Small intestine (tissue), 7 donors: ENCODE results near the gene IQCN. TPM values are rescaled to one million over a fixed set of nuclear protein-coding genes. Genes with fewer than 3 reads are reported as not detected.

Experiments
- DNase-seq, 2 donors: peaks; one replicate each; pipeline versions ENCODE4 v3.0.0 to v3.0.0-alpha.2; 2013
- FAIRE-seq: peaks from 2 replicates; lab custom pipeline; 2012; peaks lifted over from hg19 to GRCh38; lab: Jason Lieb, UNC
- H3K27ac ChIP-seq, 3 donors: one replicate each; pipeline ENCODE4 v1.5.1; 2013; ENCODE audit warnings: low read length in 2 of 3, mild to moderate bottlenecking in 2 of 3, control low read depth in 1 of 3, inconsistent platforms in 1 of 3, low read depth in 1 of 3, moderate library complexity in 1 of 3
- H3K27me3 ChIP-seq, 3 donors: one replicate each; pipeline ENCODE4 v1.6.1; 2013; ENCODE audit warnings: low read length in 3 of 3, inconsistent platforms in 1 of 3; ENCODE audit not compliant: control insufficient read depth in 3 of 3, insufficient read depth in 3 of 3
- H3K36me3 ChIP-seq, 3 donors: one replicate each; pipeline ENCODE4 v1.6.1; 2013; ENCODE audit warnings: low read length in 3 of 3, inconsistent platforms in 1 of 3, low read depth in 1 of 3, mild to moderate bottlenecking in 1 of 3, moderate library complexity in 1 of 3; ENCODE audit not compliant: control insufficient read depth in 3 of 3, insufficient read depth in 2 of 3
- H3K4me1 ChIP-seq, 3 donors: one replicate each; pipeline ENCODE4 v1.6.1; 2013; ENCODE audit warnings: low read length in 2 of 3, inconsistent platforms in 1 of 3, low read depth in 1 of 3, mild to moderate bottlenecking in 1 of 3, moderate library complexity in 1 of 3; ENCODE audit not compliant: control insufficient read depth in 3 of 3, insufficient read depth in 2 of 3
- H3K4me3 ChIP-seq, 3 donors: one replicate each; pipeline ENCODE4 v1.5.1; 2013; ENCODE audit warnings: low read length in 3 of 3, control low read depth in 1 of 3, inconsistent platforms in 1 of 3, low read depth in 1 of 3, mild to moderate bottlenecking in 1 of 3, moderate library complexity in 1 of 3
- H3K9me3 ChIP-seq, 2 donors: one replicate each; pipeline ENCODE4 v1.6.1; 2013; ENCODE audit warnings: low read depth in 1 of 2, low read length in 1 of 2; ENCODE audit not compliant: control insufficient read depth in 2 of 2, insufficient read depth in 1 of 2
- WGBS, 3 donors: extraction: QIAGEN DNeasy Blood & Tissue Kit; methylation state at CpG; one replicate each; pipeline ENCODE4 v1.1.7; 2013; 5-methylcytosine and 5-hydroxymethylcytosine counted together
- polyA plus RNA-seq, 4 donors: library from polyadenylated mRNA; stranded (reverse) in 3 of 4; unstranded in 1 of 4; fragments of 200-250 nt in 3 of 4; fragments of 120-200 nt in 1 of 4; gene quantifications; one replicate each; pipeline versions ENCODE4 v1.2.1 to v1.2.3, GENCODE V29; 2013
- donor health status: healthy with polysubstance abuse.
- donor health status: control.
- donor health status: control.
- donor health status: Bipolar disorder and iron deficiency.
- donor health status: healthy.

Gene IQCN
- polyA plus RNA-seq, 4 donors: 1.5 to 15.2 (median 4.9) TPM

- no peak for DNase-seq
- 68 to 73% (median 69%) methylated on average over 18 of the region's 18 CpGs for WGBS, 3 donors
- FAIRE-seq: no peak
- H3K9me3 ChIP-seq: no peaks in the 10 kb centered on the region
- peaks cover 0 to 10% (median 0%) of the 10 kb centered on the region in 3 donors for H3K27me3 ChIP-seq
- peaks cover 0 to 33% (median 0%) of the 10 kb centered on the region in 3 donors for H3K4me1 ChIP-seq
- peak overlapping the region; percentile 94 to 99 (median 99) for H3K27ac ChIP-seq
- no peak overlapping the region for H3K4me3 ChIP-seq
- H3K36me3 ChIP-seq: no peaks in the 10 kb centered on the region
Observed at GRCh38 chr19:18293642-18294466, 19.6 kb upstream of the IQCN start.

- peak overlapping the region; percentile 94 to 99 (median 99) for H3K27ac ChIP-seq
- peak overlapping the region; percentile 56 to 87 (median 56) for H3K4me3 ChIP-seq
- no peaks in the 10 kb centered on the region for H3K36me3 ChIP-seq
- 8 to 9% (median 9%) methylated on average over 28 to 31 of the region's 31 CpGs for WGBS, 3 donors
- FAIRE-seq (no peak), DNase-seq (peak; percentile 75 to 77)
- peaks cover 0 to 10% (median 0%) of the 10 kb centered on the region in 3 donors for H3K27me3 ChIP-seq
- H3K4me1 ChIP-seq: peaks cover 0 to 38% (median 0%) of the 10 kb centered on the region in 3 donors
- no peaks in the 10 kb centered on the region for H3K9me3 ChIP-seq
Observed at GRCh38 chr19:18292810-18293641, 18.8 kb upstream of the IQCN start.

GRCh38 chr19:18292462-18292809 is 18.2 kb upstream of the IQCN start:
- DNase-seq: peak in 1 of 2 donors; percentile 34
- 0 to 1% (median 0%) methylated on average over 20 of the region's 20 CpGs for WGBS, 3 donors
- Histone ChIP-seq H3K27me3 (peaks cover 0 to 10% (median 0%) of the 10 kb centered on the region in 3 donors), H3K27ac (peak overlapping the region; percentile 94 to 99 (median 99)), H3K36me3 (no peaks in the 10 kb centered on the region), H3K4me1 (peaks cover 0 to 39% (median 0%) of the 10 kb centered on the region in 3 donors), H3K9me3 (no peaks in the 10 kb centered on the region), H3K4me3 (peak overlapping the region; percentile 56 to 87 (median 56))
- no peak for FAIRE-seq

- H3K27ac ChIP-seq: peak overlapping the region; percentile 94 to 99 (median 99)
- H3K27me3 ChIP-seq: peaks cover 0 to 10% (median 0%) of the 10 kb centered on the region in 3 donors
- no peaks in the 10 kb centered on the region for H3K36me3 ChIP-seq
- FAIRE-seq (no peak), DNase-seq (peak; percentile 86 to 94)
- H3K9me3 ChIP-seq: no peaks in the 10 kb centered on the region
- 1% methylated on average over 45 to 75 of the region's 75 CpGs for WGBS, 3 donors
- peak overlapping the region; percentile 56 to 87 (median 56) for H3K4me3 ChIP-seq
- H3K4me1 ChIP-seq: peaks cover 0 to 39% (median 0%) of the 10 kb centered on the region in 3 donors
Observed at GRCh38 chr19:18291590-18292461, 17.6 kb upstream of the IQCN start.

- H3K4me3 ChIP-seq: peak overlapping the region in 2 of 3 donors; percentile 56 to 87
- FAIRE-seq: no peak
- H3K36me3 ChIP-seq: no peaks in the 10 kb centered on the region
- no peak for DNase-seq
- peaks cover 0 to 39% (median 0%) of the 10 kb centered on the region in 3 donors for H3K4me1 ChIP-seq
- WGBS, 3 donors: 38 to 47% (median 42%) methylated on average over 21 of the region's 21 CpGs
- peaks cover 0 to 10% (median 0%) of the 10 kb centered on the region in 3 donors for H3K27me3 ChIP-seq
- H3K27ac ChIP-seq: peak overlapping the region; percentile 94 to 99 (median 99)
- H3K9me3 ChIP-seq: no peaks in the 10 kb centered on the region
Observed at GRCh38 chr19:18291019-18291524, 16.8 kb upstream of the IQCN start.

- FAIRE-seq (no peak), DNase-seq (peak in 1 of 2 donors; percentile 58)
- WGBS, 3 donors: 24 to 32% (median 31%) methylated on average over 14 of the region's 14 CpGs
- H3K9me3 ChIP-seq: no peaks in the 10 kb centered on the region
- no peaks in the 10 kb centered on the region for H3K36me3 ChIP-seq
- peaks cover 0 to 39% (median under 1%) of the 10 kb centered on the region in 3 donors for H3K4me1 ChIP-seq
- H3K27ac ChIP-seq: peak overlapping the region; percentile 10 to 67 (median 15)
- H3K27me3 ChIP-seq: peaks cover 0 to 10% (median 0%) of the 10 kb centered on the region in 3 donors
- H3K4me3 ChIP-seq: no peak overlapping the region
Observed at GRCh38 chr19:18290302-18291018, 16.2 kb upstream of the IQCN start.
